ENCODE data around the gene ZNF492.

DNA sequence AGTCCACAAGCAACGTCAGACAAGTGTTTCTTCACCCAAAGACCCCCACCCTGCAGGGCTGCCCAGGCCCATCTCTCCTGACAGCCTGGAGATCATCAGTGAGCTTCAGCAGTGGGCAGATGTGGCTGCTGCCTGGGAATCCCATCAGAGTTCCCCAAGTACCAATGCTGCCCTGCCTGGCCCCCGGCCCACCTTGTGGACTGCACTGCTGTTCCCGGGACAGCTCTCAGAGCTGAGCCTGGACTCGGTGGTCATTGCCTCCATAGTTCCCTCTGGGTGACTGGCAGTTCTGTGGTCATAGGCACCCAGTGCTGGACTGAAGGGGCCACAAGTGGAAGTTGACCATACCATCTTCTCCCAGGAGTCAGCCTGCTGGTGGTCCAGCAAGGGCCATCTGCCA, 24.5 kb upstream of the ZNF492 start:
- no peak for TF ChIP-seq CTCF (IDR thresholded peaks at IDR 0.05)
- TF ChIP-seq POLR2A (IDR thresholded peaks at IDR 0.05): no peak
- no peak for TF ChIP-seq POLR2AphosphoS5 (IDR thresholded peaks at IDR 0.05; ENCODE audit: insufficient read depth in 1 of 2, low read depth in 1 of 2)
